GM13976 (cell line): ENCODE results near the gene SFSWAP.

Experiments
- DNase-seq: peaks from one replicate; pipeline ENCODE4 v3.0.0; 2012; ENCODE audit warnings: low spot score
- in situ Hi-C: fragments of 300-500 bp; cut with MboI; formaldehyde crosslinking; loops from one replicate; pipeline ENCODE4 v1.12.0; 2022; ENCODE audit warnings: low sequenced_read_pairs, mixed read lengths, inconsistent platforms; ENCODE audit not compliant: unreplicated experiment
- TF ChIP-seq, protein P1 (sequence below): IDR thresholded peaks from 2 replicates; pipeline ENCODE4 v1.5.1; 2012; ENCODE audit warnings: borderline replicate concordance, mild to moderate bottlenecking; ENCODE audit not compliant: insufficient read depth; ENCODE audit errors: extremely low read depth, missing control alignments, control extremely low read depth

The SFSWAP gene

GRCh38 chr12:131841547-131841946 is 130.7 kb downstream of the SFSWAP start:
- no peak for DNase-seq
- TF ChIP-seq, protein P1, sequence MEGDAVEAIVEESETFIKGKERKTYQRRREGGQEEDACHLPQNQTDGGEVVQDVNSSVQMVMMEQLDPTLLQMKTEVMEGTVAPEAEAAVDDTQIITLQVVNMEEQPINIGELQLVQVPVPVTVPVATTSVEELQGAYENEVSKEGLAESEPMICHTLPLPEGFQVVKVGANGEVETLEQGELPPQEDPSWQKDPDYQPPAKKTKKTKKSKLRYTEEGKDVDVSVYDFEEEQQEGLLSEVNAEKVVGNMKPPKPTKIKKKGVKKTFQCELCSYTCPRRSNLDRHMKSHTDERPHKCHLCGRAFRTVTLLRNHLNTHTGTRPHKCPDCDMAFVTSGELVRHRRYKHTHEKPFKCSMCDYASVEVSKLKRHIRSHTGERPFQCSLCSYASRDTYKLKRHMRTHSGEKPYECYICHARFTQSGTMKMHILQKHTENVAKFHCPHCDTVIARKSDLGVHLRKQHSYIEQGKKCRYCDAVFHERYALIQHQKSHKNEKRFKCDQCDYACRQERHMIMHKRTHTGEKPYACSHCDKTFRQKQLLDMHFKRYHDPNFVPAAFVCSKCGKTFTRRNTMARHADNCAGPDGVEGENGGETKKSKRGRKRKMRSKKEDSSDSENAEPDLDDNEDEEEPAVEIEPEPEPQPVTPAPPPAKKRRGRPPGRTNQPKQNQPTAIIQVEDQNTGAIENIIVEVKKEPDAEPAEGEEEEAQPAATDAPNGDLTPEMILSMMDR, result no peak
- in situ Hi-C loops, result no loop called here

- in situ Hi-C loops, result no loop called here
Measured at GRCh38 chr12:131842169-131842568, 131.3 kb downstream of the SFSWAP start.

DNA sequence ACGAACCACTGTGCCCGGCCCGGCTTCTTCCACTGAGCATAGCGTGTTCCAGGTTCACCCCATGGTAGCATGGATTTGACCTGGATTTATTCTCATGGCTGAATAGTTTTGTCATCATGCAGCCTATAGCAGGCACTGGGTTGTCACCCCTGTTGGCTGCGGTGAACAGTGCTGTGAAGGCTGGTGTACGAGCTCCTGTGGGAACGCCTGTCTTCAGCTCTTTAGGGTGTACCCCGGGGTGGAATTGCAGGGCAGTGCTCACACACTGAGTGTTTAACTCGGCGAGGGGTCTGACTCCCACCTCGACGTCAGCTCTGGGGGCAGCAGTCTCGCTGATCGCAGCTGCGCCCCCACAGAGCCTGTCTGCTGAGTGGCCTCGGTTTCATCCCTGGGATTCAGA is 132.6 kb downstream of the SFSWAP start:
- in situ Hi-C loops, result no loop called here
- TF ChIP-seq, protein P1, result no peak
- DNase-seq, result no peak

More at GRCh38 chr12:131842169-131842568, 131.3 kb downstream of the SFSWAP start:
- TF ChIP-seq, protein P1, result no peak
- DNase-seq, result no peak

DNA sequence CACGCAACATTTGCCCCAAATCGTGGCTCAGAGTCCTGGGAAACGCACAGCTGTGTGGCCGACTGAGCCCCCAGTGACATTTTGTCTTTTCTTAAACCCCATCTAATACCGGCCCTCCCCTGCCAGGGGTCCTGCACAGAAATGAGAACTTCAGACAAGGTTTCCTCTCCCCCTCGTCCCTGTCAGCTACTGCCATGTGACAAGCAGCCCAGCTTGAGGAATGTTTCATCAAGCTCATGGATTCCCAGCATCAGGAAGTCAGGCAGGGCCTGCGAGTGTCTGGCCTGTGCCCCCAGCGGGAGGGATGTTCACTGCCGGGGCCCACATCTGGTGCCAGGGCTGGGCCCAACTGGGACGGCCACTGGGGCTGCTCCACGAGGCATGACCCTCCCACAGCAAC is 133.2 kb downstream of the SFSWAP start:
- TF ChIP-seq, protein P1, result no peak
- DNase-seq, result no peak
- in situ Hi-C loops, result no loop called here

DNA sequence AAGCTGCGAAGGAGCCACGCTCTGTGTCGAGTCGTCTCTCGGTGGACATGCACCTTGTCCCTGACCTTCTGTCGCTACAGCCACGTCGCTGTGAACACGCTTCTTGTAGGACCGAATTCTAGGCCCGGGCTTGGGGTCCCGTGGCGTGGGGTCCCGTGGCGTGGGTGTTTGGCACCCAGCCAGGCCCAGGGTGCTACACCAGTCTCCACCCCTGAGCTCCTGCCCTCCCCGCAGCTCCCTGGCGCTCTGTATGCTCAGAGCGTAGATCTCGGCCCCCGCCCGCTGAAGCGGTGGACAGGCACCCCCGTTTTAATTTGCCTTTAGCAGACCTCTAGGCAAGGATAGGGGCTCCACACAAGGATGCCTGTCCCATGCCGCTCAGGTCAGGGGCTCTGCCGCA is 133.8 kb downstream of the SFSWAP start:
- TF ChIP-seq, protein P1, result no peak
- in situ Hi-C loops, result no loop called here
- no peak for DNase-seq

DNA sequence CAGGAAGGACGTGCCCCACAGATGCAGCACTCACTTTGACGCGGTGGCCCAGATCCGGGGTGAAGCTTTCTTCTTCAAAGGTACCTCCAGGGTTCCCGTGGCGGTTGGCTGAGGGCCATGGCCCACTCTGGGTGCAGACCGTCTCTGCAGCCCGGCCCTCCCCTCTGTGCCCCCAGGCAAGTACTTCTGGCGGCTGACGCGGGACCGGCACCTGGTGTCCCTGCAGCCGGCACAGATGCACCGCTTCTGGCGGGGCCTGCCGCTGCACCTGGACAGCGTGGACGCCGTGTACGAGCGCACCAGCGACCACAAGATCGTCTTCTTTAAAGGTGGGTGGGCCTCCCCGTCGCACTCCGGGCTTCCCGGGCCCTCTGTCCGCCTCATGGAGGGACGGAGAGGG is 134.2 kb downstream of the SFSWAP start:
- DNase-seq, result no peak
- in situ Hi-C loops, result no loop called here
- TF ChIP-seq, protein P1, result no peak

DNA sequence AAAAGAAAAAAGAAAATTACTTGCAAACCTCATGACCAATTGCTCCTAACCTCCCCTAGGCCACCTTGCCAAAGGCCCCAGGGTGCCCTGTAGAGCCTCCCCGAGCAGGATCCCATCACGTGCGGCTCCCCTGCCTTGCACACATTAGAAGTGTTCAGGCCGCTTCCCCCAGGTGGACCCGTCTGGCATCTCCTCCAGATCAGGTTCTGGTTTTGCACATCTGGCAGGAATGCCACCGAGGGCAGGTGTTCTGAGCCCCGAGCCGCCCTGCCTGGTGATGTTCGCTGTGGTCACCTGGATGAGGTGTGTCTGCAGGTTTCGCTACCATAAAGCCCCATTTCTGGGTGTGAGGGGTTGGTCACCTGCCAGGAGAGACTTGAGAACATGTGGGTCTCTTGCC is 136.6 kb downstream of the SFSWAP start:
- TF ChIP-seq, protein P1, result no peak
- no peak for DNase-seq
- in situ Hi-C loops, result no loop called here
